ENCODE measurements around the gene BCR.

The BCR gene

GRCh38 chr22:23175817-23176644 is 4.3 kb upstream of the BCR start:
- DNase-seq (ENCODE audit: low read depth in 2 of 3, low spot score in 1 of 3) = no peak

- DNase-seq (ENCODE audit: low read depth in 2 of 3, low spot score in 1 of 3) = no peak
Measured at GRCh38 chr22:23176645-23177027, 3.7 kb upstream of the BCR start.

GRCh38 chr22:23177197-23177596 is 3.1 kb upstream of the BCR start:
- no peak for DNase-seq (ENCODE audit: low read depth in 2 of 3, low spot score in 1 of 3)

- peak in 2 of 3 donors; percentile 52 to 59 for DNase-seq (ENCODE audit: low read depth in 2 of 3, low spot score in 1 of 3)
Measured at GRCh38 chr22:23178512-23179254, 1.6 kb upstream of the BCR start.

GRCh38 chr22:23179381-23180299 is 669 bp upstream of the BCR start:
- DNase-seq (ENCODE audit: low read depth in 2 of 3, low spot score in 1 of 3) = no peak

- DNase-seq (ENCODE audit: low read depth in 2 of 3, low spot score in 1 of 3) = peak in 1 of 3 donors; percentile 21
Measured at GRCh38 chr22:23180893-23181720, 798 bp downstream of the BCR start.

GRCh38 chr22:23181721-23182308 is 1.5 kb downstream of the BCR start:
- no peak for DNase-seq (ENCODE audit: low read depth in 2 of 3, low spot score in 1 of 3)

GRCh38 chr22:23182309-23183060 is 2.2 kb downstream of the BCR start:
- DNase-seq (ENCODE audit: low read depth in 2 of 3, low spot score in 1 of 3) = peak; percentile 59 to 72 (median 65)

GRCh38 chr22:23183061-23183698 is 2.9 kb downstream of the BCR start:
- DNase-seq (ENCODE audit: low read depth in 2 of 3, low spot score in 1 of 3) = no peak

GRCh38 chr22:23184100-23184763 is 3.9 kb downstream of the BCR start:
- no peak for DNase-seq (ENCODE audit: low read depth in 2 of 3, low spot score in 1 of 3)

- no peak for DNase-seq (ENCODE audit: low read depth in 2 of 3, low spot score in 1 of 3)
Measured at GRCh38 chr22:23184764-23185113, 4.4 kb downstream of the BCR start.

GRCh38 chr22:23187211-23187610 is 6.9 kb downstream of the BCR start:
- DNase-seq (ENCODE audit: low read depth in 2 of 3, low spot score in 1 of 3) = no peak

GRCh38 chr22:23187871-23188700 is 7.8 kb downstream of the BCR start:
- no peak for DNase-seq (ENCODE audit: low read depth in 2 of 3, low spot score in 1 of 3)

- DNase-seq (ENCODE audit: low read depth in 2 of 3, low spot score in 1 of 3) = no peak
Measured at GRCh38 chr22:23190526-23190925, 10.2 kb downstream of the BCR start.

GRCh38 chr22:23192133-23192532 is 11.8 kb downstream of the BCR start:
- DNase-seq (ENCODE audit: low read depth in 2 of 3, low spot score in 1 of 3) = no peak

- no peak for DNase-seq (ENCODE audit: low read depth in 2 of 3, low spot score in 1 of 3)
Measured at GRCh38 chr22:23192558-23192957, 12.2 kb downstream of the BCR start.

- no peak for DNase-seq (ENCODE audit: low read depth in 2 of 3, low spot score in 1 of 3)
Measured at GRCh38 chr22:23193196-23193827, 13.0 kb downstream of the BCR start.
